Smooth muscle cell (in vitro differentiated cells): ENCODE data around the gene PLXNA1. TPM values are rescaled to one million over a fixed set of nuclear protein-coding genes. Genes with fewer than 3 reads are reported as not detected.

Source experiments
- DNase-seq: peaks from one replicate; lab custom pipeline; 2025; ENCODE audit not compliant: unreplicated experiment; lab: John Stamatoyannopoulos, UW
- H2AFZ ChIP-seq: fragments of 200-600 bp; sonication (generic); 2 replicates; pipeline ENCODE4 v1.6.0; 2016; ENCODE audit warnings: antibody characterized with exemption, low read depth, mild to moderate bottlenecking
- H3F3A ChIP-seq: fragments of 200-600 bp; sonication (generic); 2 replicates; pipeline ENCODE4 v1.6.0; 2017; ENCODE audit warnings: antibody characterized with exemption, low read depth
- H3K27ac ChIP-seq: fragments of 200-600 bp; sonication (generic); 2 replicates; pipeline ENCODE4 v1.5.1; 2016; ENCODE audit warnings: low read depth, mild to moderate bottlenecking
- H3K27me3 ChIP-seq: fragments of 200-600 bp; sonication (generic); 2 replicates; pipeline ENCODE4 v1.6.1; 2016; ENCODE audit warnings: low read depth, mild to moderate bottlenecking
- H3K36me3 ChIP-seq: fragments of 200-600 bp; sonication (generic); 2 replicates; pipeline ENCODE4 v1.5.1; 2016; ENCODE audit warnings: low read depth
- H3K4me1 ChIP-seq: fragments of 200-600 bp; sonication (generic); 2 replicates; pipeline ENCODE4 v1.5.1; 2016; ENCODE audit warnings: low read depth
- H3K4me2 ChIP-seq: fragments of 200-600 bp; sonication (generic); 2 replicates; pipeline ENCODE4 v1.6.0; 2016; ENCODE audit warnings: mild to moderate bottlenecking
- H3K4me3 ChIP-seq: fragments of 200-600 bp; sonication (generic); 2 replicates; pipeline ENCODE4 v1.5.1; 2016; ENCODE audit warnings: mild to moderate bottlenecking
- H3K79me2 ChIP-seq: fragments of 200-600 bp; sonication (generic); 2 replicates; pipeline ENCODE4 v1.6.0; 2016; ENCODE audit warnings: low read depth, mild to moderate bottlenecking
- H3K9ac ChIP-seq: fragments of 200-600 bp; sonication (generic); 2 replicates; pipeline ENCODE4 v1.6.0; 2016; ENCODE audit warnings: low read depth
- H3K9me3 ChIP-seq: fragments of 200-600 bp; sonication (generic); replicated peaks from 2 replicates; pipeline ENCODE4 v1.5.1; 2016; ENCODE audit warnings: low read depth
- H4K20me1 ChIP-seq: fragments of 200-600 bp; sonication (generic); 2 replicates; pipeline ENCODE4 v1.6.0; 2016; ENCODE audit warnings: low read depth
- WGBS: methylation state at CpG from one replicate; pipeline ENCODE4 v1.1.7; 2016; ENCODE audit warnings: low lambda C conversion rate; 5-methylcytosine and 5-hydroxymethylcytosine counted together
- polyA plus RNA-seq: library from polyadenylated mRNA; unstranded; fragments of >200 nt; fragmentation: Nextera tagmentation; extraction: Ambion mirVana; gene quantifications from 2 replicates; pipeline ENCODE4 v1.2.1, GENCODE V29; 2016
- total RNA-seq: library from RNA; depleted of rRNA; stranded (reverse); fragments of >200 nt; gene quantifications from 2 replicates; pipeline ENCODE4 v1.2.3, GENCODE V29; 2014
- TF ChIP-seq, protein P1 (sequence below): fragments of 200-600 bp; sonication (generic); IDR thresholded peaks from 2 replicates; pipeline ENCODE4 v1.5.1; 2017; ENCODE audit warnings: borderline replicate concordance, mild to moderate bottlenecking, antibody characterized with exemption; ENCODE audit not compliant: insufficient read depth, poor library complexity, severe bottlenecking

The PLXNA1 gene
- total and polyA plus RNA-seq, 2 experiments from 2014 or later: 37.9 to 50.8 TPM

DNA sequence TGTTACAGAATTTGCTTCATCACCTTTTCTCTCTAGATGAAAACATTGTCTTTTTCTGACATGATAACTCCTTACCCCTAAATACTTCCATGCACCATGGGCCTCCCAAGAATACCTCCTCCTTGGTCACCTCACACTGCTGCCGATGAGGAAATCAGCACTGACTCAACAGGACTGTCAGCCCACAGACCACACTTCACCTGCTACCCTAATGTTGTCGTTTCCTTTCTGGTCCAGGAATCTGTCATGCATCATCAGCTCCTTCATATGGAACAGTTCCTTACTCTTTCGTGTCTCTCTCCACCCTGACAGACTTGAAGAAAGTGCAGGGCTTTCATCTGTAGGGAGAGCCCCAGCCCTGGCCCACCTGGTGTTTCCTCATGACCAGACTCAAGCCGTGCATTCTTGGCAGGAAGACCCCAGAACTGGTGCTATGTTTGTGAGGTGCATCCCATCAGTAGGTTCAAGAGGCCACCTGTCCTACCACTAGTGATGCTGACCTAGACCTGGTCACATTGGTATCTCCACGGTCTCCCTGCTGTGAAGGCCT, 41.1 kb upstream of the PLXNA1 start:
- no peak for DNase-seq
- H3K4me3 ChIP-seq: no peak overlapping the region
- H3K79me2 ChIP-seq: no peaks in the 10 kb centered on the region
- H3K4me1 ChIP-seq: no peaks in the 10 kb centered on the region
- H3K27me3 ChIP-seq: no peaks in the 10 kb centered on the region
- no peaks in the 10 kb centered on the region for H3K36me3 ChIP-seq
- TF ChIP-seq, protein P1, sequence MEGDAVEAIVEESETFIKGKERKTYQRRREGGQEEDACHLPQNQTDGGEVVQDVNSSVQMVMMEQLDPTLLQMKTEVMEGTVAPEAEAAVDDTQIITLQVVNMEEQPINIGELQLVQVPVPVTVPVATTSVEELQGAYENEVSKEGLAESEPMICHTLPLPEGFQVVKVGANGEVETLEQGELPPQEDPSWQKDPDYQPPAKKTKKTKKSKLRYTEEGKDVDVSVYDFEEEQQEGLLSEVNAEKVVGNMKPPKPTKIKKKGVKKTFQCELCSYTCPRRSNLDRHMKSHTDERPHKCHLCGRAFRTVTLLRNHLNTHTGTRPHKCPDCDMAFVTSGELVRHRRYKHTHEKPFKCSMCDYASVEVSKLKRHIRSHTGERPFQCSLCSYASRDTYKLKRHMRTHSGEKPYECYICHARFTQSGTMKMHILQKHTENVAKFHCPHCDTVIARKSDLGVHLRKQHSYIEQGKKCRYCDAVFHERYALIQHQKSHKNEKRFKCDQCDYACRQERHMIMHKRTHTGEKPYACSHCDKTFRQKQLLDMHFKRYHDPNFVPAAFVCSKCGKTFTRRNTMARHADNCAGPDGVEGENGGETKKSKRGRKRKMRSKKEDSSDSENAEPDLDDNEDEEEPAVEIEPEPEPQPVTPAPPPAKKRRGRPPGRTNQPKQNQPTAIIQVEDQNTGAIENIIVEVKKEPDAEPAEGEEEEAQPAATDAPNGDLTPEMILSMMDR: no peak
- H3K9ac ChIP-seq: no peak overlapping the region
- H3K4me2 ChIP-seq: no peak overlapping the region
- WGBS: 83% methylated on average over 5 of the region's 5 CpGs
- no peaks in the 10 kb centered on the region for H4K20me1 ChIP-seq
- H3K27ac ChIP-seq: no peak overlapping the region
- no peak overlapping the region for H2AFZ ChIP-seq
- no peaks in the 10 kb centered on the region for H3K9me3 ChIP-seq
- H3F3A ChIP-seq: no peaks in the 10 kb centered on the region

DNA sequence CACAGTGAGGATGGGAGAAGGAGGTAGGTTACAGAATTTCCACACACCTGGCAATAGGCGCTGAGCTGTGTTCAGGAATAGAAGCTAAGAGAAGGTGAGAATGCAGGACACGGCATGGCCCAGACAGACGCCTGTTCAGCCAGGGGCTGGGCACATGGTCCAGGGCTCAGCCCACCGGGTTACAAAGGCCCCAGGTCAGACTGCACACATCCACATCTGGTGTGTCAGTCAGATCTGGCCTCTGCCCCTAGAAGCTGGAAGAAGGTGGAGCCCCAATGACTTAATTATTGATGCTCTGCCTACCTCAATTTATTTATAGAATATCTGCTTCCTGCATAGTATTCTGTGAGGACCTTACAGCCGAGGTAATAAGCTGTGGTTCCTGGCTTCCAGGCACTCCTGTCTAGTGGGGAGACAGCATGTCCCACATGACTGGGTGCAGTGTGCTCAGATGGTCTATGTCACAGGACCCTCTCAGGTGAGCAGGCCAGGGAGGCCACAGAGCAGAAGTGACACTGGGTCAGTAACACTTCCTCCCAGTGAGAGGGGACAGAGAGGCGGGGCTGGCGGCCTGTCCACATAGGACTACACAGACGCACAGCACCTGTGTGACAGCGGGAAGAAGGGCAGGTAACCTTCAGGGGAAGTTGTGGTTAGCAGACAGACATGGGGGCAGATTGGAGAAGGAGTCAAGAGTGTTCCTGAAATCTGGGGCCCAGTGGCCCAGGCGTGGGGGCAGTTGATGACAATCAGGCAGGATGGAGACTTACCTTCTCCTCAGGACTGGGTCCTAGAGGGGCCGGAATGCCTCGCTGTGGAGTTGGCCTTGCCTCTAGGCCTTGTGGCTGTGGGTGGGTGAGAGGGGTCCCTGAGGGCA, 38.6 kb upstream of the PLXNA1 start:
- no peak overlapping the region for H2AFZ ChIP-seq

DNA sequence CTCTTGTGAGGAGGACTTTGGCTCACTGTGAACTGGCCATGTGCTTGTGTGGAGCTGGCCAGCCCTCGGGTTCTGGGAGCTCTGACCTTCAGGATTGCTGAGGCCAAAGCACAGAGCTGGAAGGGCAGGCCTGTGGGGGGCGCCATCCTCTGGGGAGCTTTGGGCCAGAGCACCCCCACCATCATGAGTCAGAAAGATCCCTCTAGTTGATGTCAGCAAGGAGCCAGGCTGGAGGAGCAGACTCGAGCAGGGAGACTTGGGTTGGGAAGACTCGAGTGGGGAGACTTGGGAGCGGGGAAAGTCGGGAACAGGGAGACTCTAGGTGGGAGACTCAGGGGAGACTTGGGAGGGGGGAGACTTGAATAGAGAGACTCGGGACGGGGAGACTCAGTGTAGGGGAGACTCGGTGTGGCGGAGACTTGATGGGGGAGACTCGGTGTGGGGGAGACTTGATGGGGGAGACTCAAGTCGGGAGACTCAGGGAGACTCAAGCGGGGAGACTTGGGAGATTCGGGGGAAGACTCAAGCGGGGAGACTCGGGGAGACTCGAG, 37.7 kb upstream of the PLXNA1 start:
- 87% methylated on average over 9 of the region's 17 CpGs for WGBS
- H3K36me3 ChIP-seq: no peaks in the 10 kb centered on the region
- H3F3A ChIP-seq: no peaks in the 10 kb centered on the region
- H3K27ac ChIP-seq: no peak overlapping the region
- no peaks in the 10 kb centered on the region for H4K20me1 ChIP-seq
- no peaks in the 10 kb centered on the region for H3K27me3 ChIP-seq
- H3K4me2 ChIP-seq: no peak overlapping the region
- H3K4me3 ChIP-seq: no peak overlapping the region
- no peak overlapping the region for H2AFZ ChIP-seq
- no peaks in the 10 kb centered on the region for H3K9me3 ChIP-seq
- TF ChIP-seq, protein P1: no peak
- no peaks in the 10 kb centered on the region for H3K79me2 ChIP-seq
- DNase-seq: no peak
- no peaks in the 10 kb centered on the region for H3K4me1 ChIP-seq
- no peak overlapping the region for H3K9ac ChIP-seq

More for the DNA sequence above, 38.6 kb upstream of the PLXNA1 start:
- no peak for DNase-seq
- no peaks in the 10 kb centered on the region for H3K27me3 ChIP-seq
- H3K4me3 ChIP-seq: no peak overlapping the region
- 94% methylated on average over 12 of the region's 12 CpGs for WGBS
- H3K9ac ChIP-seq: no peak overlapping the region
- no peaks in the 10 kb centered on the region for H3K79me2 ChIP-seq
- H3K36me3 ChIP-seq: no peaks in the 10 kb centered on the region
- H3K4me2 ChIP-seq: no peak overlapping the region
- H4K20me1 ChIP-seq: no peaks in the 10 kb centered on the region
- H3K4me1 ChIP-seq: no peaks in the 10 kb centered on the region
- H3K9me3 ChIP-seq: no peaks in the 10 kb centered on the region
- TF ChIP-seq, protein P1: no peak
- H3F3A ChIP-seq: no peaks in the 10 kb centered on the region
- no peak overlapping the region for H3K27ac ChIP-seq
